ENCODE measurements around the gene CAMTA1. TPM values are rescaled to one million over a fixed set of nuclear protein-coding genes. Genes with fewer than 3 reads are reported as not detected.

CAMTA1 gene
- total RNA-seq, 2 donors from 2014 or later: 36.5 to 57.5 TPM

GRCh38 chr1:7235871-7236517 is 450.7 kb downstream of the CAMTA1 start:
- ATAC-seq: no peak
- no peak overlapping the region for H3K4me3 Mint-ChIP-seq
- no peak overlapping the region for H3K27ac Mint-ChIP-seq
- H3K4me1 Mint-ChIP-seq (ENCODE audit: low read depth in 2 of 2): no peaks in the 10 kb centered on the region
- peak; percentile 26 for DNase-seq (ENCODE audit: low spot score)
- H3K9me3 Mint-ChIP-seq: no peaks in the 10 kb centered on the region
- no peaks in the 10 kb centered on the region for H3K36me3 Mint-ChIP-seq
- peaks cover 0 to 17% of the 10 kb centered on the region in 2 donors for H3K27me3 Mint-ChIP-seq

DNA sequence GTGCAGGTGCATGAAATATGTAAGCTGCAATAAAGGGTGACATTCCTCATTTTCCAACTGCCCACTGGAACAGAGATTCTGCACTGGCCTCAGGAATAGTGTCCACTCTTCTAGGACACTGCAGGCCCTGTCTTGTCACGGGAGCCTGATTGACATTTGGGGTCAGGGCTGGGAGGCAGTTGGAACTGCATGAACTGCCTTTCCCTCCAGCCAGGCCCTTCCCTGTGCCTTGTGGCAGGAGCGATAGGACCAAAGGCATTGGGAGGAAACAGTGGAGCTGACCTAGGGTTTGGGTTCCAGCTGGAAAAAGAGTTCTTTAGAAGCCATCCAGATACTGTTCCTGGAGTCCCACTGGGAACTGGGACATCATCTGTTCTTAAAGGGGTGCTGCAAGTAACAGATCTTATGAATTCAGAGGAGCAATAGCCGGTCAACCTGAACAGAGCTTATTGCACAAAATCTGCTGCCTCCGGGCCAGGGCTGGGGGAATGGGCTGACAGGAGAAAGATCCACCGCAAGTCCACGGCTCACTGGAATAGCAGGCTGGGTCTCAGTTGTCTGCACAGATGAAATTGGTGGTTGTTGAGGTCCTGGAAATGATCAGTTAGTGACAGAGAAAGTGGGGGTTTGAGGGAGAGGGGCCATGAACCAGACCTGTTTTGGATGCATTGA is 451.7 kb downstream of the CAMTA1 start:
- Mint-ChIP-seq H3K9me3 (no peaks in the 10 kb centered on the region), H3K27ac (no peak overlapping the region), H3K36me3 (no peaks in the 10 kb centered on the region), H3K4me1 (ENCODE audit: low read depth in 2 of 2) (no peaks in the 10 kb centered on the region), H3K4me3 (no peak overlapping the region), H3K27me3 (peaks cover 0 to 25% of the 10 kb centered on the region in 2 donors)
- ATAC-seq: no peak
- no peak for DNase-seq (ENCODE audit: low spot score)

DNA sequence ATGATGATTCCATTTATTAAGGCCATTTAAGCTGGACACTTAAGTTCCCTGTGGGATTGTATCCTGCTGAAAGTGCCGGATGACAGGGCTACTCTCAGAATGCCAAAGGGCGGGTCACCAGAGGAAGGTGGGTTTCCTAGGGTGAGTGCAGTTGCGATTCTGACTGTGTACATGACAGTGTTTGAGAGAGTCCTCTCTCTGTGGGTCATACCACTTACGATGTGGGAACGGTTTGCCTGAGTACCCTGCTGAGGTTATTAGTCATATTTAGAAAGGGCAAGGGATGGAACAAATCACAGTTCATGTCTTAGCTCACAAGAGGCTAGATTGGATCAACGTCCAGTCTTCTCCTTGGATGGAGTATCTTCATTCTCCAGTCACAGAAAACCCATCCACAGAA is 461.9 kb downstream of the CAMTA1 start:
- no peaks in the 10 kb centered on the region for H3K4me1 Mint-ChIP-seq (ENCODE audit: low read depth in 2 of 2)
- DNase-seq (ENCODE audit: low spot score) (no peak), ATAC-seq (no peak)
- H3K36me3 Mint-ChIP-seq: no peaks in the 10 kb centered on the region
- H3K4me3 Mint-ChIP-seq: no peak overlapping the region
- peaks cover 25 to 33% of the 10 kb centered on the region in 2 donors for H3K27me3 Mint-ChIP-seq
- H3K9me3 Mint-ChIP-seq: no peaks in the 10 kb centered on the region
- no peak overlapping the region for H3K27ac Mint-ChIP-seq

DNA sequence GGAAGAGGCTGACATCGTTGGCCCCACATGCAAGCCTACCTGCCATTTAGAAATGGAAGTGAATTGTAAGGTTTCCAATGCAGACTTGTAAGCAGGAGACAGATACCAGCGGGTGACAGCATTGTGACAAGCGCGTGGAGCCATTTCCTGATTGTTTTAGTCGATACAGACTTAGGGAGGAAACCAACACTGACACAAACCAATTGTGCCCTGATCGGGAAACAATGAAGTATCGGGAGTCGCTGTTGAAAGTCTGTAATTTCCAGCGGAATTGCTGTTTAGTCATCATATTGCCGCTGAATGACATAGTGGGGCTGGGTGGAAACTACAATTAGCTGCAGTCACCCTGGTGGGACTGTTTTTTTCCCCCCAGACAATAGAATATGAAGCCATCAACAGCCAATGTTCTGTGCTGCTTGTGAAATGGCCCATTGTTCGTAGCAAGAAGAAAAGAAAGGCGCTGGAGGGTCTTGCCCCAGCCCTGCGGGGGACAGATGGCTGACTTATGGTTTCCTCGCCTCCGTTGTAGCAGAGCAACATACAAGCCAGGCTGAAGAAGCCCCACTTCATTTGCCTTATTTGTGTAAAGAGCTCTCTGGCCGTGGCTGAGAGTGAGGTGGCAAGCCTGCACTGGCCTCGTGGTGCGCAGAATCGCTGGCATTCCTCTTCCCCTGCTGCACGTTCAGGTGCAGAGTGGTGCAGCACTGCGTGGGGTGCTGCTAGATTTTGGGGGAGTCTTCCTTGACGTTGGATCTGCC is 462.7 kb downstream of the CAMTA1 start:
- DNase-seq (ENCODE audit: low spot score) (no peak), ATAC-seq (no peak)
- no peaks in the 10 kb centered on the region for H3K36me3 Mint-ChIP-seq
- H3K4me3 Mint-ChIP-seq: no peak overlapping the region
- no peaks in the 10 kb centered on the region for H3K9me3 Mint-ChIP-seq
- no peak overlapping the region for H3K27ac Mint-ChIP-seq
- H3K27me3 Mint-ChIP-seq: peaks cover 25 to 32% of the 10 kb centered on the region in 2 donors
- no peaks in the 10 kb centered on the region for H3K4me1 Mint-ChIP-seq (ENCODE audit: low read depth in 2 of 2)

- H3K4me1 Mint-ChIP-seq (ENCODE audit: low read depth in 2 of 2): no peaks in the 10 kb centered on the region
- no peak for ATAC-seq
- no peak overlapping the region for H3K4me3 Mint-ChIP-seq
- no peak for DNase-seq (ENCODE audit: low spot score)
- no peaks in the 10 kb centered on the region for H3K9me3 Mint-ChIP-seq
- H3K36me3 Mint-ChIP-seq: no peaks in the 10 kb centered on the region
- no peak overlapping the region for H3K27ac Mint-ChIP-seq
- peaks cover 25 to 31% of the 10 kb centered on the region in 2 donors for H3K27me3 Mint-ChIP-seq
These were observed 463.4 kb downstream of the CAMTA1 start for GRCh38 chr1:7248549-7249199.

GRCh38 chr1:7249516-7249915 is 464.3 kb downstream of the CAMTA1 start:
- H3K36me3 Mint-ChIP-seq: no peaks in the 10 kb centered on the region

GRCh38 chr1:7250176-7250575 is 464.9 kb downstream of the CAMTA1 start:
- Mint-ChIP-seq H3K27ac (no peak overlapping the region), H3K9me3 (no peaks in the 10 kb centered on the region), H3K4me1 (ENCODE audit: low read depth in 2 of 2) (no peaks in the 10 kb centered on the region), H3K36me3 (no peaks in the 10 kb centered on the region), H3K4me3 (no peak overlapping the region), H3K27me3 (peaks cover 26 to 33% of the 10 kb centered on the region in 2 donors)
- ATAC-seq (no peak), DNase-seq (ENCODE audit: low spot score) (no peak)

More at GRCh38 chr1:7249516-7249915, 464.3 kb downstream of the CAMTA1 start:
- H3K27ac Mint-ChIP-seq: no peak overlapping the region
- peaks cover 25 to 33% of the 10 kb centered on the region in 2 donors for H3K27me3 Mint-ChIP-seq
- H3K9me3 Mint-ChIP-seq: no peaks in the 10 kb centered on the region
- no peak for DNase-seq (ENCODE audit: low spot score)
- H3K4me1 Mint-ChIP-seq (ENCODE audit: low read depth in 2 of 2): no peaks in the 10 kb centered on the region
- H3K4me3 Mint-ChIP-seq: no peak overlapping the region
- no peak for ATAC-seq

DNA sequence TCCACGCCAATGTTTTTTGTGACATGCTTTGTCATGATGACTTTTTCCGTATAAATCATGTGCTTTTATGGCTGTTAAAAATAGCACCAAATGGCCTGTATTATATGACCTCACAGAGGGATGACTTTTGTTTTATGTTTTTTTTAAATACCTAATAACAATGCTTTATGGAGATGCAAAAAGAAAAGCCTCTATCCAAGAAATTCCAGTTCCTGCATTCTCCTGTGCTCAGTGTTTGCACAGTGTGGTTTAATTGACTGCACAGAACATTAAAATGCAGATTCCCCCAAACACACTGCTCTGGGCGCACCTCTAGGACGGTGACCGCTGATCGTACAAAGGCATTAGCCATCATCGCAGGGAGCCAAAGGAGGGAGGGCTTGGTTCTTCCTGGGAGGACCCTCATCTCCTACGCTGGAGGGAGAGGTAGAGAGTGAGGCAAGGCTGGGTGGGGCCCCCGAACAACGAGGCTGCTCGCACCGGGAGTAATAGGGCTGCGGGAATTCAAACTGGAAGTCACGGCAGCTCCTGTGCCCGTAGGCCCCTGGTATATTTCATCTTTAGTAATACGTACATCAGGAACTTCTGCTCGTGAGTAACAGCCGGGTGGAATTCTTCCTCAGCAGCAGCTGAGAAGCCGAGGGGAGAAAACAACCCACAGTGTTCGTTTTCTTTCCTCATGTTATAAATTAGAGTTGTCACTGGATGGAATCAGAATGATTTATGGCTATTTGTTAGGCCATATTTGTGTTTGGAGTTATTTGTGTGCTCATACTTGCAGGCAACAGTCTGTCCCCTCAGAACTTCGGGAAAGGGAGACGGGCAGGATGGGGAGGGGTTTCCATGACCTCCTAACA is 465.6 kb downstream of the CAMTA1 start:
- Mint-ChIP-seq H3K27me3 (peaks cover 33 to 35% of the 10 kb centered on the region in 2 donors), H3K4me1 (ENCODE audit: low read depth in 2 of 2) (no peaks in the 10 kb centered on the region), H3K4me3 (no peak overlapping the region), H3K27ac (no peak overlapping the region), H3K36me3 (no peaks in the 10 kb centered on the region), H3K9me3 (no peaks in the 10 kb centered on the region)
- no peak for ATAC-seq
- DNase-seq (ENCODE audit: low spot score): no peak

- H3K9me3 Mint-ChIP-seq: no peaks in the 10 kb centered on the region
- H3K27ac Mint-ChIP-seq: no peak overlapping the region
- no peaks in the 10 kb centered on the region for H3K4me1 Mint-ChIP-seq (ENCODE audit: low read depth in 2 of 2)
- no peak overlapping the region for H3K4me3 Mint-ChIP-seq
- H3K36me3 Mint-ChIP-seq: no peaks in the 10 kb centered on the region
- DNase-seq (ENCODE audit: low spot score) (no peak), ATAC-seq (no peak)
- peaks cover 32 to 33% of the 10 kb centered on the region in 2 donors for H3K27me3 Mint-ChIP-seq
These were observed 466.2 kb downstream of the CAMTA1 start for GRCh38 chr1:7251454-7251800.

GRCh38 chr1:7252411-7253117 is 467.3 kb downstream of the CAMTA1 start:
- no peaks in the 10 kb centered on the region for H3K9me3 Mint-ChIP-seq
- H3K27ac Mint-ChIP-seq: no peak overlapping the region
- H3K36me3 Mint-ChIP-seq: no peaks in the 10 kb centered on the region
- DNase-seq (ENCODE audit: low spot score) (no peak), ATAC-seq (no peak)
- H3K4me3 Mint-ChIP-seq: no peak overlapping the region
- H3K4me1 Mint-ChIP-seq (ENCODE audit: low read depth in 2 of 2): no peaks in the 10 kb centered on the region
- H3K27me3 Mint-ChIP-seq: peaks cover 23 to 28% of the 10 kb centered on the region in 2 donors

DNA sequence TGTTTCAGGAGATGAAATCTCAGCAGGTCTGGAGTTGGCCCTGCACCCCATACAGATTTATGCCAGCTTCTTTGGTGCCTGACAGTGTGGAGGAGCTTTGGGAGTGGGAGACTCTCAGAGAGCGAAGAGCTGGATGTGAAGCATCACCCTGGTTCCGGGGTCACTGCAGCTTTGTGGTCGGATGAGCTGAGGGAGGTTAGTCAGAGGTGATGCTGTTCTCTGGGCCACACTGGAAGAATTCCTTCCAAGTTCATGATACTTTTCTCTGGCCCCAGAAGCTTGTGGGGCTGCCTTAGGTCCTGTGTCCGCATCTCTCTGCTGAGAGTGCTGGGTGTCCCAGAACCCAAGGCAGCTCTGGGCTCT is 467.8 kb downstream of the CAMTA1 start:
- DNase-seq (ENCODE audit: low spot score): no peak
- Mint-ChIP-seq H3K9me3 (no peaks in the 10 kb centered on the region), H3K27me3 (peaks cover 18 to 24% of the 10 kb centered on the region in 2 donors), H3K36me3 (no peaks in the 10 kb centered on the region), H3K4me1 (ENCODE audit: low read depth in 2 of 2) (no peaks in the 10 kb centered on the region), H3K4me3 (no peak overlapping the region), H3K27ac (no peak overlapping the region)
- no peak for ATAC-seq

GRCh38 chr1:7253988-7254587 is 468.8 kb downstream of the CAMTA1 start:
- DNase-seq (ENCODE audit: low spot score) (no peak), ATAC-seq (no peak)
- Mint-ChIP-seq H3K36me3 (no peaks in the 10 kb centered on the region), H3K27ac (no peak overlapping the region), H3K4me3 (no peak overlapping the region), H3K9me3 (no peaks in the 10 kb centered on the region), H3K27me3 (peaks cover 11 to 17% of the 10 kb centered on the region in 2 donors), H3K4me1 (ENCODE audit: low read depth in 2 of 2) (no peaks in the 10 kb centered on the region)

Data from natural killer cell treated with Interleukin-12 subunit alpha and Interleukin-12 subunit beta and Interleukin-15 and Interleukin-18, amount 100 ng/mL, for 72 hours (primary cell).